ENCODE data around the gene RNF175.

The RNF175 gene

DNA sequence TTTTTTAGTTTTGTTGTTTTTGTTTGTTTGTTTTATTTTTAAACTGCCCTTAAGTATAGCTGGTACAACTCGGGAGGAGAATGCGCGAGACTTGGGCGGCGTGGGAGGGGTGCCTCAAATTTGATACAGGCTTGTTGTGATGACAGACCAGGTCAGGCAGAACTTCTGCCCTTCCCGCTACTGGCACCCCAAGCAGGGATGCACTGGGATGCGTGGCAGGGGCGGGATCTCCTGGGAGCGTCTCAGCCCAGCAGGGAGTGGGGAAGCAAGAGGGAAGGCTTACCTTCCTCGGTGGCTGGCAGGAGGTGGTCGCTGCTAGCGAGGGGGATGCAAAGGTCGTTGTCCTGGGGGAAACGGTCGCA, 28.2 kb upstream of the RNF175 start:
- no peaks in the 10 kb centered on the region for H3K9me3 Mint-ChIP-seq

DNA sequence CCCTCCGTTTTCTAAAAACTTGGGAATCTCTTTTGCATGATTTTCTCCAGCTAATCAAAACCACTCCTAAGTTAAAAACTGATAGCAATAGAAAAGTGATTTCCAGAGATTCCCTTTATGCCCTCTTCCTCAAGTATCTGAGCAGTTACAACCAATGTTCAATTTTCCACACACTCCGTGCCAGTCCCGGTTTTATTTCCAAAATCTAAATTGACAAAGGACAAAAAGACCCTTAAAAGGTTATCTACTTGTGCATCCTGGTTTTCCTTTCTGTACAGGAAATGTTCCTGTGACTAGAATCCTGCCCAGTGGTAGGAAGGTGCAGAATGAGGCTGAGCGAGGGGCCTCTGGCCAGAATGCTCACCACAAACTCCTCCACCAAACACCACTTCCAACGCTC, 27.8 kb upstream of the RNF175 start:
- H3K9me3 Mint-ChIP-seq = no peaks in the 10 kb centered on the region
- H3K4me1 Mint-ChIP-seq = peaks cover 56% of the 10 kb centered on the region
- H3K27me3 Mint-ChIP-seq (ENCODE audit: low read depth) = peaks cover 65% of the 10 kb centered on the region
- peak overlapping the region; percentile 84 to 95 (median 88) for H3K27ac Mint-ChIP-seq
- H3K36me3 Mint-ChIP-seq (ENCODE audit: low read depth) = peaks cover 26% of the 10 kb centered on the region
- TF ChIP-seq, protein P1, sequence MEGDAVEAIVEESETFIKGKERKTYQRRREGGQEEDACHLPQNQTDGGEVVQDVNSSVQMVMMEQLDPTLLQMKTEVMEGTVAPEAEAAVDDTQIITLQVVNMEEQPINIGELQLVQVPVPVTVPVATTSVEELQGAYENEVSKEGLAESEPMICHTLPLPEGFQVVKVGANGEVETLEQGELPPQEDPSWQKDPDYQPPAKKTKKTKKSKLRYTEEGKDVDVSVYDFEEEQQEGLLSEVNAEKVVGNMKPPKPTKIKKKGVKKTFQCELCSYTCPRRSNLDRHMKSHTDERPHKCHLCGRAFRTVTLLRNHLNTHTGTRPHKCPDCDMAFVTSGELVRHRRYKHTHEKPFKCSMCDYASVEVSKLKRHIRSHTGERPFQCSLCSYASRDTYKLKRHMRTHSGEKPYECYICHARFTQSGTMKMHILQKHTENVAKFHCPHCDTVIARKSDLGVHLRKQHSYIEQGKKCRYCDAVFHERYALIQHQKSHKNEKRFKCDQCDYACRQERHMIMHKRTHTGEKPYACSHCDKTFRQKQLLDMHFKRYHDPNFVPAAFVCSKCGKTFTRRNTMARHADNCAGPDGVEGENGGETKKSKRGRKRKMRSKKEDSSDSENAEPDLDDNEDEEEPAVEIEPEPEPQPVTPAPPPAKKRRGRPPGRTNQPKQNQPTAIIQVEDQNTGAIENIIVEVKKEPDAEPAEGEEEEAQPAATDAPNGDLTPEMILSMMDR (IDR thresholded peaks at IDR 0.05; ENCODE audit: unreplicated experiment in 3 of 3) = no peak
- H3K4me3 Mint-ChIP-seq = peak overlapping the region; percentile 95 to 99 (median 97)

More for the DNA sequence above, 28.2 kb upstream of the RNF175 start:
- H3K27me3 Mint-ChIP-seq (ENCODE audit: low read depth) = peaks cover 70% of the 10 kb centered on the region
- TF ChIP-seq, protein P1 (IDR thresholded peaks at IDR 0.05; ENCODE audit: unreplicated experiment in 3 of 3) = no peak
- peak overlapping the region; percentile 84 to 95 (median 88) for H3K27ac Mint-ChIP-seq
- peaks cover 56% of the 10 kb centered on the region for H3K4me1 Mint-ChIP-seq
- peaks cover 21% of the 10 kb centered on the region for H3K36me3 Mint-ChIP-seq (ENCODE audit: low read depth)
- peak overlapping the region; percentile 95 to 99 (median 97) for H3K4me3 Mint-ChIP-seq

DNA sequence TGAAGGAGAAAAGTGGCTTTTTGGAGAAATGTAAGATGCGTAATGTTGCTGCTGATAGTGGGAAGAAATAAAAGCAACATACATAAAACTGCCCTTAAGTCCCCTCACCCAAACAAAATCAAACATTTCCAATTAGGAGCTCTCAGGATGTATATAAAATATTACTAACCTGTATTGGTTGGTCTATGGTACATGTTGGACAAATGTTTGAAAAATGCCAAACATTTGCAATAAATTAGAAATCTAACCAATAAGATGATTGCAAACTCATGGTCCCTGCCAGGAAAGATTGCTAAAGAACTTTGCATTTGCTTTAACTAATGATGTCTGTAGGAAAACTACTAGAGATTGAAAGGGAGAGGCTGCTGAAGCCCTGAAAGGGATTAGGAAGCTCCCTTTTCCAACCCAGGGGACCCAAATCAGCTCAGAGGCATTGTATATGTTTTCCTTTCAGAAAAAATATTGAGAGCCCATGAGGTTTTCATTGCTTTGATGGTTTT, 27.3 kb upstream of the RNF175 start:
- Mint-ChIP-seq H3K36me3 (ENCODE audit: low read depth) (peaks cover 27% of the 10 kb centered on the region), H3K9me3 (no peaks in the 10 kb centered on the region), H3K27me3 (ENCODE audit: low read depth) (peaks cover 61% of the 10 kb centered on the region), H3K4me3 (peak overlapping the region; percentile 95 to 99 (median 97)), H3K4me1 (peaks cover 56% of the 10 kb centered on the region), H3K27ac (peak overlapping the region; percentile 84 to 95 (median 88))
- TF ChIP-seq, protein P1 (IDR thresholded peaks at IDR 0.05; ENCODE audit: unreplicated experiment in 3 of 3) = no peak

DNA sequence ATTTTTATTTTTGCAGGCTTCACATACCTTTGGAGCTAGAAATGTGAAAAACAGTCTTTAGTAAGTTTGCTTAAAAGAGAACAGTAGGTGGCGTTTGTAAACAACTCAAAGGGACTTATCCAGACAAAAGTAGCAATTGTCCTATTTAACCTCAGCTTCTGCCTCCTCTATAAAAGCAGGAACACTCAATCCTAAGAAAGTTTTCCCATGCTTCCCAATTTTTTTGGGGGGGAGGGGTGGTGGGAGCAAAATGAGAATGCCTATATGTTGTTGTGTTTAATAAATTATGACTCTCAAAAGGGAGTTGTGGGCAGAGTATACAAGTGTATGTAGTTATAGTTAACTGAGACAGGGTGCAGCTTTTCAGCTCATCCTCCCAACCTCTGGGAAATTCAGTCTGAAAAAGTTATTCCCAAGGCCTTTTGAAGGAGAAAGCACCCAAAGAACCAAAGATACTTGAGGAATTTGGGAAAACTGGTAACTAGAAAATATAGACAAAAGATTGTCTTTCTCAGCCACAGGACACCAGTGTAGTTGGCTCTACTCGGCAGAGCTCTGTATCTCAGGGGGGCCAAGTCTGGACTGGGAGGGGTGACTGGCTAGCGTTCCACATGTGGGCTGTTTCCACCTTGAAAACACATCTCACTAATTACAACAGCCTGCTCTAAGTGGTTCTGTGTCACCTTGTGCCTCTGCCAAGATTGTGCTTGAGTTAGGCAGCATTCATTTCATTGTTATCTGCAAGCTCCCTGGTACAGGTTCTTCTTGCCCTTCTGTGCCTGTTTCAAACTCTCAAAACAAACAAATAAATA, 26.3 kb upstream of the RNF175 start:
- Mint-ChIP-seq H3K27me3 (ENCODE audit: low read depth) (peaks cover 51% of the 10 kb centered on the region), H3K36me3 (ENCODE audit: low read depth) (peaks cover 37% of the 10 kb centered on the region), H3K4me3 (peak overlapping the region; percentile 95 to 99 (median 97)), H3K27ac (peak overlapping the region; percentile 61 to 84 (median 76)), H3K9me3 (no peaks in the 10 kb centered on the region), H3K4me1 (peaks cover 54% of the 10 kb centered on the region)
- TF ChIP-seq, protein P1 (IDR thresholded peaks at IDR 0.05; ENCODE audit: unreplicated experiment in 3 of 3) = peak; percentile 37 to 56 (median 47)

DNA sequence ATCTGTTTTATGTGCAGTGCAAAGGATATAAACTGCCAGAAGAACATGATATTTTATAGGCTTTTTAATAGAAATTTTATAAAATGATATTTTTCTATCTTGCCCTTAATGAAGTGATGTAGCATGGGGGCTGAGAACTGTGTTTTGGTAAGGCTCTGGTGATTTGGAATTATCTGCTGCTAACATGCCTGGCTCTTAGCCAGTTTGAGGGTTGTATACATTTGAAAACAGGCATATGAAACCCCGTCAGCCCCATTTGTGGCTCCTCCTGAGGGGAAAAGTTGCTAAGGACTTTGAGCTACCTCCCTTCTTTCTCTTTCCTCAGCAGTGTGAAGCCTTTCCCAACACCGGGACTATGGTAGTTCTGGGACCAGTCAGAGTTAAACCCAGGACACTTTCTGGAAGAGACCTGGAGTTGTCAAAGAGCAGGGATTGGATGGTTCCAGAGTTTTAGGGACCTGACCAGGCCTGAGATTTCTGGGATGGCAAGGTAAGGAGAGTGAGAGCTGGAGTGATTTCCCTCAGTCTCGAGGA, 24.4 kb upstream of the RNF175 start:
- Mint-ChIP-seq H3K9me3 (no peaks in the 10 kb centered on the region), H3K27me3 (ENCODE audit: low read depth) (peaks cover 32% of the 10 kb centered on the region), H3K4me3 (peak overlapping the region; percentile 24 to 76 (median 68)), H3K36me3 (ENCODE audit: low read depth) (peaks cover 51% of the 10 kb centered on the region), H3K4me1 (peaks cover 42% of the 10 kb centered on the region), H3K27ac (peak overlapping the region in 2 of 3 experiments; percentile 14 to 50)
- TF ChIP-seq, protein P1 (IDR thresholded peaks at IDR 0.05; ENCODE audit: unreplicated experiment in 3 of 3) = no peak
